Stimulated activated CD8-positive, alpha-beta memory T cell treated with anti-CD3 and anti-CD28 coated beads, Interleukin-15, amount 100 ng/mL, for 4 hours (primary cell): Measurements from ENCODE around the gene SMCO3.

Experiments
- DNase-seq, 2 donors: peaks; one replicate each; pipeline ENCODE4 v3.0.0-alpha.2; 2020; ENCODE audit warnings: low read depth in 2 of 2

The SMCO3 gene

DNA sequence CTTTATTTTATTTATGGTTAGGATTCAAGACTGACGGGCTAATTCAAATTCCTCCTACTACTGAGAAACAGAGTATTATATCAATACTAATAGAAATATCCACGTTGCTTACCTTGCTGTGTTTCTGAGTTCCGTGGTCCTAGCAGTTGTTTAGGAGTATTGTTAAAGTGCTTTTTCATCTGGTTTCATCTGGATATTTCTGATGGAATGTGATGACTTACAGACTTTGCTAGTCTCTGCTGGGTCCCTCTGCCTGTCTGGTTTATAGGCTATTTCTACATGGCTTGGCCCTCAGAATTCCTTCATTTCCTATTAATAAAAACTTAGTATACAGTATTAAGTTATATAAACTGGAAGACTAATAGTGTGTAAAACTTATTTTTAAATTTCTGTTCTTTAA lies at the start of gene SMCO3:
SMCO3 (minus strand) TSS at position 169 of the 400 bp plus-strand sequence. CDS start 7,502 bp downstream, outside the sequence.
- no peak for DNase-seq

DNA sequence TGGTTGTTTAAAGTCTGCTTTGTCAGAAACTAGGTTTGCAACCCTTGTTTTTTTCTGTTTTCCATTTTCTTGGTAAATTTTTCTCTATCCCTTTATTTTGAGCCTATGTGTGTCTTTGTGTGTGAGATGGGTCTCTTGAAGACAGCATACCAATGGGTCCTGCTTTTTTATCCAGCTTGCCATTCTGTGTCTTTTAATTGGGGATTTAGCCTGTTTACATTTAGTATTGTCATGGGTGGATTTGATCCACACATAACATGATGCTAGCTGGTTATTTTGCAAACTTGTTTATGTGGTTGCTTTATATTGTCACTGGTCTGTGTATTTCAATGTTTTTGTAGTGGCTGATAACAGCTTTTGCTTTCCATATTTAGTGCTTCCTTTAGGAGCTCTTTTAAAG lies 46.5 kb upstream of the SMCO3 start:
- DNase-seq: no peak

DNA sequence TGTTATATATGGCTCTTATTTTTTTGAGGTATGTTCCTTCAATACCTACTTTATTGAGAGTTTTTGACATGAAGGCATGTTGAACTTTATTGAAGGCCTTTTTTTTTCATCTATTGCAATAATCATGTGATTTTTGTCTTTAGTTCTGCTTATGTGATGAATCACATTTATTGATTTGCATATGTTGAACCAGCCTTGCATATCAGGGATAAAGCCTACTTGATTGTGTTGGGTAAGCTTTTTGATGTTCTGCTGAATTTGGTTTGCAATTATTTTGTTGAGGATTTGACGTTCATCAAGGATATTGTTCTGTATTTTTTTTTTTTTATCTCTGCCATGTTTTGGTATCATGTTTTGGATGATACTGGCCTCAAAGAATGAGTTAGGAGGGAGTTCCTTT lies 44.5 kb upstream of the SMCO3 start:
- DNase-seq: no peak

DNA sequence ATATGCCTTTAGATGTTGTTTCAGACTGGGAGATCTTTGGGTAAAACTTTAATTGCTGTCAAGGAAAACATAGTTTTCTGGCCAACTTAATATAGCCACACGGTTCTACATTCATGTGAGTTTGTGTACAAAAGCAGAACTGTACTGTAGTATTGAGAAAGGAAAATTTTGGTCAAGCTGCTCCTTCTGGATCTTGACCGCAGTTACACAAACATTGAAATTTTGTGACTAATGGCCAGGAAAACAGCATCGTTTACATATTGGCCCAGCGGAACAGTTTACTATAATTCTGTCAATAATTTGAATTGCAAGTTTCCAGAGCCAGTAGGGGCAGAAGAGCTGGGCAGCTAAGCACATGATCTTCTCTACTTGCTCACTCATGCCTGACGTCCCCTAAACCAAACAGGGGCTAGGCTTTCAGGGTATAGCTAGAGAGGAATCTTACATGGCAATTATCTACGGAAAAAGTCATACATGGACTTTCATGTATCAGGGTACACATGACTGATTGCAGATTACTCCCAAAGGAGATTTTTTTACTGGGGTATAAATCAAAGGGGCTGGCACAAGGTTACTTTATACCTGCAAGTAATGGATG lies 40.7 kb upstream of the SMCO3 start:
- DNase-seq: no peak

DNA sequence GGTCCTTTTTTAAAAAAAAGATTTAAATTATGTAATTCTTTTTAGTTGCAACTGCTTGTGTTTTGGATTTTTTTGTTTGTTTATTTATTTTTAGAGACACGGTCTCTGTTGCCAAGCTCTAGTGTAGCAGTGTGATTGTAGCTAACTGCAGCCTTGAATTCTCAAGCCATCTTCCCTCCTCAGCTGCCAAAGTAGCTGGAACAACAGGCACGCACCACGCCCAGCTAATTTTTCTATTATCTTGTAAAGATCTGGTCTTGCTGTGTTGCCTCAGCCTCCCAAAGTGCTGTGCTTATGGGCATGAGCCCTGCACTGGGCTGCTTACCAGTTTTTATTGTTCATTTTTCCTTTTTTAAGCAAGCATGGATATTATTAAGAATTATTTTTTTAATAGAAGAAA lies 40.0 kb upstream of the SMCO3 start:
- DNase-seq: no peak

DNA sequence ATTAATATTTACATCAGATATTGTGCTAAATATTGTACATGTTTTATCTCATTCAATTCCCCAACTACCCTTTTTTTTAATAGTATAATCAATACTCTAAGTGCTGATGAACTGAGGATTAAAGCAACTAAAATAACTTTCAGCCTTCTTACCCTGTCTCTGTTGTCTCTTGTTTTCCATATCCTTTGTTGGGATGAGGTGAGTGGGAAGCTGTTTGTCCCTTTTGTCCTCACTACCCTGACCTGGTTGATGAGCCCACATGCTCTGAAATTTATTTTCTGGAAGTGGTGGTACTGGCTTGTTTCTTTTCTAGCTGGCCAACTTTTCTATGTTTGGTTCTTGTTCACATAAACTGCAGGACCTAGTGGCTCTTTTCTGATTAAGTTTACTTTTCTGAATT lies 38.9 kb upstream of the SMCO3 start:
- no peak for DNase-seq

DNA sequence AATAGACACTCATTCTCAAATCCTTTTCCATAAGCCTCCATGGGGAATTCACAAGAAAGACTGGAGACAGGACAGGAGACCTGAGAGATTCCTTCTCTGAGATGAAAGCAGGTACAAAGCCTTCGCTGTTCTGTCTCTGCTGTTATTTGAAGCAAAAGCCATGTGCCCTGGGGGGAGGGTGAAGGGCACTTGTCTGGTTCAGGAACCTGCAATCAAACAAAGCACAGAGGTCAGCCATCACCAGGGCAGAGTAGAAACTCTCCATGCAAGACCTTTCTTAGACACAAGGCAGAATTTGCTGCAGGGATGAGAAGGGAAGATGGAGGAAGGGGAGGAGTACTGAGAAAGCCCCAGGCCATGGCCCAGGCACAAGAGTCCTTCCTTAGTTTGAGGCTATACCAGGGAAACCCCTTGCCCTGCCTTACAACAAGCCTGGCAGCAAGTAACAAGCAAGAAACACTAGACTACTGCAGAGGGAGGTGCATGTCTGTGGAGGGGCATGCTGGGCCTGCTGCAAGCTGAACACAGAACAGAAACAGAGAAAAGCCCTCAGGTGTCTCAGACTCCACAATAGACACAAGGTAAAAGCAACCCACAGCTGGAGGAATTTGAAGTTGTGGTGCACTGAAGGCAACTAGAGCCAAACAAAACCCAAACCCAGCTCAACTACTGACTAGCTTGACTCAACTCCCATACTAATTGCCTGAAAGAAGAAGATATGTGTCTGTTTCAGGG lies 37.1 kb upstream of the SMCO3 start:
- DNase-seq: no peak

DNA sequence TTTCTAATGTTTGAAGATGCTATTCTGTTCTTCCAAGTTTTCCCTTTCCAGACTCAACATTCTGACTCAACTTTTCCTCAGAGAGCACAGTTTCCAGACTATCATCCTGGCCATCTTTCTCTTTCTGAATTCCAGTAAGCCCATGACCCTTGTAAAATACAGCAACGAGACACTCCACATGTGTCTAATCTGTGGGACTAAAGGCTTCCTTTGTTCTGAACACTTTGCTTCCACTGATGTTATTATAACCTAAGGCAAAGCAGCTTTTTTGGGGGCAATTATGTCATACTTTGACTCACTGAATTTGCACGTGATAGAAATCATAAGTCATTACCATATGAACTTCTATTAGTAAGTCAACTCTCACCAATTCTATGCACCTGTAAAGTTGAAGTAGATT lies 35.7 kb upstream of the SMCO3 start:
- no peak for DNase-seq

DNA sequence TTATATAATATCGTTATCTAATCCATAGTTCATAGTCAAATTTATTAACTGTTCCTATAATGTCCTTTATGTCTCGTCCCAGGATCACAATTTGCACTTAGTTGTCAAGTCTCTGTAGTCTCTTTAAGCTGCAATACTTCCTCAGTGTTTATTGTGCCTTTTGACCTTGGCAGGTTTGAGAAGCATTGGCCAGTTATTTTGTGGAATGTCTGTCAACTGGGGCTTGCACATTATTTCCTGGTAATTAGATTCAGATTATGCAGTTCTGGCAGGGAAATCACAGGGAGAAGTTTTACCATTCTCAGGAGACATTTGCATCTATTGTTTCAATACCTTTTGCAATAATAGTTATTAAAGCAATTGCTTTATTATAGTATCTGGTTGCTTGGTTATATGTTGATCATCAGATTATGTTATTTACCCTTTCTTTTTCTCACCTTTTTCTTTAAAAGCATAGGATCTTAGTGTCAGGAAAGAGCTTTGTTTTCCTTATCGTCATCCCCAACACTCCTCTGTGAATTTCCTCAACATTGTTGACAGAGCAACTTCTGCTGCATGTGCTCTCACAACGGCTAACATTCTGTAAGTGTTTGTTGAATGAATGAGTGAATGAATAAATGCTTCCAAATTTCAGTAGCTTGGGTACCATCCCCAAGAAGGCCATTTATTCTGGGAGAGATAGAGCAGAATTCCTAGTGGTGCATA lies 33.0 kb upstream of the SMCO3 start:
- DNase-seq: no peak

DNA sequence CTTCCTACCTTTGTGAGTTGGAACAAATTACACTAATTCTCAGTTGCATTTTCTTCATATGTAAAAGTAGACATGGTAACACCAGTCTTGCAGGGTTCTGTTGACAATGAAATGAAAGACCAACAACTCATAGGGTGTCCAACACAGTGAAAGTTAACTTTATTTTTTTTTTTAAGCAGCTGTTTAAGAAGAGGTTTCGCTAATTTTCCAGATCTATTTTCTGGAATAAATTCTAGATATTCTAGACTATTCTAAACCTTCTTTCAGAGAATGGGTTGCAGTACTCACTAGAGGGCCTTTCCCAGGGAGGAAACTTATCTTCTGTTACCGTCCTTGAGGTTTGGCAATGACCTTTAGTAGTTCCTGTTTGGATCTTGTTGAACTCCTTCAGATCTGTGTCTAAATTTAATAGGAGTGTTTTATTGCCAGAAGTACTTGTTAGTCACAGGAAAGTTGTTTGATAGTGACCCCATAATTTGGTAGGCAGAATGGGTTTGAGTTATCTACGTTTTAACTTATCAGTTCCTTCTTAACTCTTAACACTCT lies 32.1 kb upstream of the SMCO3 start:
- DNase-seq: no peak

DNA sequence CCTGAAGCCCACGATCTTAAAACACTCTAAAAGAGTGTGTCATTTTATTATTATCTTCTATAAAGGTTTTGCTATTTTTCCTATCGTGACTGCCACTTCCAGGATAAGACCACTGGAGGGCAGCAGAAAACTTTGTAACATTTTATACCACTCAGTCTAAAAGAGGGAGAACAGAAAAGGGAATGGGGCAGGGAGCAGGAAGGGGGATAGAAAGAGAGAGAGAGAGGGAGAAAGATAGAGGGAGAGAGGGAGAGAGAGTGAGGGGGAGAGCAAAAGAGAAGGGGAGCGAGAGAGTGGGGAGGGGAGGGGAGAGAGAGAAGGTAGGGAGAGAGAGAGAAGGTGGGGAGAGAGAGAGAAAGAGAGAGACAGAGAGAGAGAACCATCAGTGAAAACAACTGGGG lies 31.4 kb upstream of the SMCO3 start:
- DNase-seq: no peak

DNA sequence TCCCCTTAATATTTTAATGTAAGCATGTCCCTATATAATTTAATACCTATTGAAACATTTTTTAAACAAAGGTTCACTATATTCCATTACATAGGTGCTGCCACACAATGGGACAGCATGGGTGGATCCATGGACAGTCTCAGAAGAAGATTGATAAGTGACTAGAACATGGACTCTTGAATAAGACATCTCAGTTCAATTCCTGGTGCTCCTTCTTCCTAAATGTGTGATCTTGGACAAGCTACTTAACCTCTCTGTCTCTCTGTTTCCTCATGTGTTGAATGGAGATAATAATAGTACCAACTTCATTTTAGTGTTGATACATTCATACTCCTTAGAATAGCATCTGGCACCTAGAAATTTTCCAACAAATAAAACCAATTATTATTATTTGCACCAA lies 30.4 kb upstream of the SMCO3 start:
- no peak for DNase-seq

DNA sequence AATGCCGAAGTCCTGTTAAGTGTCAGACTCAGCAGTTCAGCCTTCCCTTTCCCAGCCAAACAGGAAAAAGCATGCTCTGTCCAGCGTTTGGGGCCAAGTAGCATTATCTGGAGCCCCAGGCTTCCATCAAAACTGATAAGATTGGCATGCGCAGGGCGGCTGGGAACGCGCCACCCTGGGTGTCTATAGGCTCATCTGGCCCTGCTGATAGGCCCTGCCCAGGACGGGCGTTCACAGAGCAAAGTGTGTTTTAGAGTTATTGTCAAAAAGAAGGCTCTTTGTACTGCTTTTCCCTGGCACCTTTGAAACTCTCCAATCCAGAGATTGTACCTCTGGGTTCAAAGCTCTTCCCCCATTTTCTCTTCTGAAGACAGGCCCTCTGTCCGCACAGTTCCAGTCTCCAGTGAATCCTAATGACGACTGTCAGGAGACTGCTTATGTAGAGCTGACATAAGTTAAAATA lies 29.5 kb upstream of the SMCO3 start, which contains the start of gene ART4:
ART4 (minus strand) TSS at position 102 of the 463 bp plus-strand sequence. CDS start 413 bp downstream, outside the sequence.
- DNase-seq: no peak

DNA sequence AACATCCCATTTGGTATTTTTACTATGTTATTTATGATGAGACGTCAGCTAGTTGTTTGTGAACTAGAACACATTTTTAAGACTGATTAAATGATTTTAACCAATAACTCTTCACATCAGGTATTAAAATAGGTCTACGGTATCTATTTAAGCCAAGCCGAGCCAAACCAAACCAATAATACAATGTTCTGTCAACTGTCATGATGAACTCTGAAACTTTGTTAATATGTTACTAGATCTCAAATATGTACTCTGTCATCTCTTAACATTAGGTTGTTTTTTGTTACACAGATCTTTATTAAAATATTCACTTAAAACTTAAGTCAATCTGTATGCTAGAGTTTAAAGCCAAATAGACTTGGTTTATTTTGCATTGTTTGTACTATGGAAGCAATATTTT lies 28.3 kb upstream of the SMCO3 start:
- no peak for DNase-seq

DNA sequence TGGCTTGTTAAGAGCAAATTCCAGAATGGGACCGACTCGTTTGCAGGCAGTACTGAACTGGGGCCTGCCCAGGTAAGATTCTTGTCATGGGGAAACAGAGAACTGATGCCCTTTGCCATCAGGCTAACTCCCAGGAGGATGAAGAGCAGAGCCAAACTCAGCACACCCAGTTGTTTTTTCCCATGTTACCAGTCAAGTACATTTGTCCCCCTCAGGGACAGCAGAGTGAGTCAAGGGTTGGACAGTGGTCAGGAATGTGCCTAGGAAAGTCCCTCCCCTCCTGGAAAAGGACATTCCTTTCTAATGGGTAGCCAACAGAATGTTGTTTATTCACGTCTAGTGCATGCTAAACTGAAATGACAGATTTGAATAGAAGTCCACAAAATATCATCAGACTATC lies 27.8 kb upstream of the SMCO3 start:
- no peak for DNase-seq

DNA sequence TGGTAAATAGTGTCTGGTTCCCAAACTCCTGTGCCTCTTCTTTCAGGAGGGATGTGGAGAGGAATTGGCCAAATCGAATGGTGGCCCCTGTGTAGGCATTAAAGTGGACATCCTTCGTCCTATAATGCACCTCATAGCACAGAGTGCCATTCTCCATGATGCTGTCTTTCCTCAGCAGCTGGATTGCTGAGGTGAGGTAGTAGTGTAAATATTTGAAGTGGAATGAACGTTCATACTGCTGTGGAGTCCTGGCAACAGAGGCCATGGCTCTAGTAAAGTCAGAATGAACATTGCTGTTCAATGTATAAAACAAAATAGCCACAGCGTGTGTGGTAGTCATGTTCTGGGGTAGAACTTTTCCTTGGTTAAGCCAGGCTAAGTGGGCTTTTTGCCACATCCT lies 26.6 kb upstream of the SMCO3 start:
- DNase-seq: no peak

DNA sequence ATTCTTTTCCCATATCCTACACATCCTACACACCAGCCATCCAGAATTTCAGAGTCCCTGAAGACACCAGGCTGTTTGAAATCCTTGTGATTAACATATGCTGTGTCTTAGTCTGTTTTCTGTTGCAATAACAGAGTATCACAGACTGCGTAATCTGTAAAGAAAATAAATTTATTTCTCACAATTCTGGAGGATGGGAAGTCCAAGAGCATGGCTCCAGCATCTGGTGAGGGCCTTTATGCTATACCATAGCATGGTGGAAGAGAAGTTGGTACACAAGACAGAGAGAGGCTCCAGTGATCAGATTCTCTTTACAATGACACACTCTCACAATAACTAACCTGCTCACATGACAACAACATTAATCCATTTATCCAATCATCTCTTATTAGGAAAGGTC lies 25.3 kb upstream of the SMCO3 start:
- DNase-seq: no peak

DNA sequence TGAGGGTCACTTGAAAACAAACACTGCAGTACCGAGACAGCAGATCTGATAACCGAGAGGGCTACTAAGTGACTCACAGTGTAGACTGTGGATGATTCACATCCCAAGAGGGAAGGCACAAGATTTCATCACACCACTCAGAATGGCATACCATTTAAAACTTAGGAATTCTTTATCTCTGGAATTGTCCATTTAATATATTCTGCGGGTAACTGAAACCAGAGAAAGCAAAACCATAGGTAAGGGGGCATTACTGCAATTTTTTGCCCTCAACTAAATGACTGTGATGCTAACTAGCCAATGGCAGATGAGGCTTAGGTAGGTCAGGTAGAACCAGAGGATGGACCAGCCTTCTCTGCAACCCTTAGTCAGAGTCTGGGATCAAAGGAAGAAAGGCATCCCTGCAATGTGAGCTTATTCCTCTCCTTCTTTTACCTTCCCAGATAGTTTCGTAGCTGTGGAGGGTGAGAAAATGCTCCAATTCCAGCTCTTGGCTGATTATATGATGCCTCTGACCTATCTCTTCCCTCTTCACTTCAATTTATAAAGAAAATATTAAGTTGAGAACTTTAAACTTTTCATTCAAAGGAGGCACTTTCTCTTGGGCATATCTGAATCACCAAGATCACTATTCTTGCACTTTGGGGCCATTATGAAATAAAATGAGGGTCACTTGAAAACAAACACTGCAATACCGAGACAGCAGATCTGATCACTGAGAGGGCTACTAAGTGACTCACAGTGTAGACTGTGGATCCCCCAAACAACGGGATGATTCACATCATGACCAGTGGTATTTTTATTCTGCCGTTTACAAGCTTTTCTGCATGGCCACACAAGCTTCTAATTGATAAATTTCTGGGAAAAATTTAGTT lies 22.6 kb upstream of the SMCO3 start:
- DNase-seq: no peak

DNA sequence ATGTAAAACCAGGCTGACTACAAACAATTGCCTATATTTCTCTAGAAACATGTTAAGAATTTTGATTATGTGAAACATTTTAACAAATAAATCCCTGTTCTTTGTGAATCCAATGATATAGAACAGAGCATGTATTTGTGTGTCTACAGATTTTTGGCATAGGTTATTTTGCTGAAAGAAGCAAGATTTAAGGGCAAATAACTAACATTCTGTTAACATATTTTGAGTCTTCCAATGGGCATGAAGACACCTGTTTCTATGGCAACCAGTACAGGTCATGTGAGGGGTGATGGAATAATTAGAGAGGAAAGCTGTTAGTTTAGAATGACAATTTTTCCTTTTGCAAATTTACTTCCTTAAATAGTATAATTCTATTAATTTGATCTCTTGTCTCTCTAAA lies 20.5 kb upstream of the SMCO3 start:
- DNase-seq: no peak

DNA sequence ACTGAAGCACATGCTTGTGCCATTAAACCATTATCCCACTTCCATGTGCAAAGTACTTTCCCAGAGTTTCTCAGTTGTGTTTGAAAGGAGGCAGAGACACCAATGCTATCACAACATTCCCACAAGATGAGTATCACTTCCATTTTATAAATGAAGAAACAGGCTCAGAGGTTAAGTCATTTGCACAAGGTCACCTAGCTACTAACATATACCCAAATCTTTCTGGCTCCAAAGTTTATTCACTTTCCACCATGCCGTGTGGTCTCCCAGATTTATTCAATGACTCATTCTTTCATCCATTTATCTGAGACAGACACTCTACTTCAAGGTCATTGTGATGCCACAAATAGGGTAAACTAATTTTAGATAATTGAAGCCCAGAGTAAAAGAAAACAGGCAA lies 20.0 kb upstream of the SMCO3 start:
- no peak for DNase-seq

DNA sequence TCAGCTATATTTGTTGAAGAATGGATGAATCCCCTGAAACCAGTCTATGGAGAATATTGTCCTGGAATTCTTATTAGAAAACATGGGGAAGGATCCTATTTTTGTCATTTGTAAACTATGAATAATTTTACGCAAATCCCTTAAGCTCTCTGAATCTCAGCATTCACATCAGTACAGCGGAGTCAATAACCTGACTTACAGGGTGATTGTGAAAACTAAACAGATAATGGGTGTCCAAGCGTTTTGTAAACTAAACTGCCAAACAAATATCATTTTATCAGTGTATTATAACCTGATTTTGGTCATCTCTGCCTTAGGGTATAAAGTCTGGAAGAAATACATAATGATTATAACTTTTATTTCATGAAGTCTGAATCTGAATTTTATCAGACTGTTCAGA lies 19.4 kb upstream of the SMCO3 start:
- no peak for DNase-seq

DNA sequence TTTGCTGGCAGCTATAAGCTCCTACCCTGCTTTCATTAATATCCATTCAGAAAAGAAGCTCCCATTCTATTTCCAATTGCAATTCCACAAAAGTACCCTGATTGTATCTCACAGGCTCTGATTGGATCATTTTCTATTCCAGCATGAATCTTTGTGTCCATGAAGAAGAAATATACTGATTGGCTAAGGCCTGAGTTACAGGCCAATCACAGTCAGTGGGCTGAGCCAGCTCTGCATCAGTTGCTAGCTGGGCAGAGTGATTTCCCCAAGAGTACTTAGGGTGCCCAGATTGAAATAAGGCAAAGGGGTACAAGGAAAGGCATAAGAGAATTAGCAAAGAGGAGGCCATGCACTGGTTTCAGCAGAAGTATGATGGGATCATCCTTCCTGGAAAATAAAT lies 14.9 kb upstream of the SMCO3 start:
- no peak for DNase-seq
